Liver (tissue), 9 donors: Measurements from ENCODE around the gene PRRX1. TPM values are rescaled to one million over a fixed set of nuclear protein-coding genes. Genes with fewer than 3 reads are reported as not detected.
A peak's percentile ranks its signal among the peaks of the same experiment; 100 is the strongest.

ENCODE experiments used
- DNase-seq: peaks from one replicate; pipeline ENCODE4 v3.0.0-alpha.2; 2017; ENCODE audit warnings: low spot score
- H3K27ac ChIP-seq, 2 donors: one replicate each; pipeline ENCODE4 v1.7.0; 2013; ENCODE audit warnings: inconsistent platforms in 2 of 2, low read length in 2 of 2, control low read depth in 1 of 2, low read depth in 1 of 2, mild to moderate bottlenecking in 1 of 2
- H3K27me3 ChIP-seq, 4 donors: one replicate each; pipeline versions ENCODE4 v1.6.1 to v1.7.0; 2013; ENCODE audit warnings: low read length in 3 of 4, inconsistent platforms in 1 of 4, mild to moderate bottlenecking in 1 of 4, moderate library complexity in 1 of 4; ENCODE audit not compliant: control insufficient read depth in 4 of 4, insufficient read depth in 4 of 4
- H3K36me3 ChIP-seq, 4 donors: one replicate each; pipeline versions ENCODE4 v1.6.1 to v1.7.0; 2013; ENCODE audit warnings: low read length in 3 of 4, mild to moderate bottlenecking in 3 of 4, low read depth in 1 of 4, moderate library complexity in 1 of 4; ENCODE audit not compliant: control insufficient read depth in 4 of 4, insufficient read depth in 3 of 4
- H3K4me1 ChIP-seq, 4 donors: one replicate each; pipeline versions ENCODE4 v1.6.1 to v1.7.0; 2013; ENCODE audit warnings: low read length in 3 of 4, mild to moderate bottlenecking in 3 of 4, moderate library complexity in 1 of 4; ENCODE audit not compliant: control insufficient read depth in 4 of 4, insufficient read depth in 4 of 4
- H3K4me3 ChIP-seq, 3 donors: one replicate each; pipeline versions ENCODE4 v1.6.1 to v1.7.0; 2013; ENCODE audit warnings: low read length in 3 of 3, control low read depth in 1 of 3, low read depth in 1 of 3, mild to moderate bottlenecking in 1 of 3
- H3K9ac ChIP-seq, 2 donors: one replicate each; pipeline ENCODE4 v1.7.0; 2013; ENCODE audit warnings: low read length in 2 of 2, mild to moderate bottlenecking in 2 of 2, moderate library complexity in 2 of 2, control low read depth in 1 of 2, low read depth in 1 of 2
- H3K9me3 ChIP-seq, 4 donors: one replicate each; pipeline versions ENCODE4 v1.6.1 to v1.7.0; 2013; ENCODE audit warnings: low read length in 3 of 4; ENCODE audit not compliant: control insufficient read depth in 4 of 4
- EGR1 ChIP-seq, 2 donors: IDR thresholded peaks; 2 replicates each; pipeline ENCODE4 v1.6.1; 2016 to 2018; ENCODE audit warnings: antibody characterized with exemption in 2 of 2, low read depth in 2 of 2
- FOXA2 ChIP-seq: IDR thresholded peaks from 2 replicates; pipeline ENCODE4 v1.6.1; 2016; ENCODE audit warnings: antibody characterized with exemption
- GABPA ChIP-seq, 2 donors: IDR thresholded peaks in 1 of 2; conservative IDR thresholded peaks in 1 of 2; 2 replicates each; pipeline ENCODE4 v1.6.1; 2016; ENCODE audit warnings: antibody characterized with exemption in 2 of 2, mild to moderate bottlenecking in 1 of 2, moderate library complexity in 1 of 2
- HNF4A ChIP-seq, 2 donors: conservative IDR thresholded peaks; 2 replicates each; pipeline ENCODE4 v1.6.1; 2016; ENCODE audit warnings: antibody characterized with exemption in 2 of 2, mild to moderate bottlenecking in 2 of 2
- JUND ChIP-seq, 2 donors: IDR thresholded peaks; 2 replicates each; pipeline ENCODE4 v1.6.1; 2016; ENCODE audit warnings: antibody characterized with exemption in 2 of 2
- RXRA ChIP-seq, 2 donors: IDR thresholded peaks; 2 replicates each; pipeline ENCODE4 v1.6.1; 2017 to 2018; ENCODE audit warnings: antibody characterized with exemption in 2 of 2, mild to moderate bottlenecking in 1 of 2
- SP1 ChIP-seq: IDR thresholded peaks from 2 replicates; pipeline ENCODE4 v1.6.1; 2018; ENCODE audit warnings: antibody characterized with exemption, mild to moderate bottlenecking
- TAF1 ChIP-seq: conservative IDR thresholded peaks from 2 replicates; pipeline ENCODE4 v1.6.1; 2016; ENCODE audit warnings: antibody characterized with exemption, mild to moderate bottlenecking
- YY1 ChIP-seq: IDR thresholded peaks from 2 replicates; pipeline ENCODE4 v1.6.1; 2016; ENCODE audit warnings: antibody characterized with exemption, mild to moderate bottlenecking
- WGBS: extraction: QIAGEN DNeasy Blood & Tissue Kit; methylation state at CpG from one replicate; pipeline ENCODE4 v1.1.7; 2013; 5-methylcytosine and 5-hydroxymethylcytosine counted together
- polyA plus RNA-seq, 2 donors: library from polyadenylated mRNA; stranded (reverse) in 1 of 2; unstranded in 1 of 2; fragments of 200-250 nt in 1 of 2; fragments of >200 nt in 1 of 2; fragmentation: Nextera tagmentation in 1 of 2; extraction: Ambion mirVana in 1 of 2; gene quantifications; one replicate each; pipeline versions ENCODE4 v1.2.1 to v1.2.3, GENCODE V29; 2013 to 2015
- total RNA-seq, 2 donors: library from RNA; depleted of rRNA; stranded (reverse); fragments of >200 nt; gene quantifications; one replicate each; pipeline ENCODE4 v1.2.3, GENCODE V29; 2014
- TF ChIP-seq, protein P1 (sequence below): IDR thresholded peaks from 2 replicates; pipeline ENCODE4 v1.6.1; 2016; ENCODE audit warnings: antibody characterized with exemption
- TF ChIP-seq, protein P2 (sequence below): IDR thresholded peaks from 2 replicates; pipeline ENCODE4 v1.6.1; 2016; ENCODE audit warnings: antibody characterized with exemption, mild to moderate bottlenecking
- TF ChIP-seq, protein P3 (sequence below): IDR thresholded peaks from 2 replicates; pipeline ENCODE4 v1.6.1; 2016; ENCODE audit warnings: antibody characterized with exemption
- donor health status: healthy.
- donor health status: healthy.
- donor health status: healthy.
- donor health status: healthy.
- donor health status: healthy.

Gene PRRX1
- total and polyA plus RNA-seq, 4 donors, result under 0.01 to 0.37 (median 0.25) TPM; not detected in 1

DNA sequence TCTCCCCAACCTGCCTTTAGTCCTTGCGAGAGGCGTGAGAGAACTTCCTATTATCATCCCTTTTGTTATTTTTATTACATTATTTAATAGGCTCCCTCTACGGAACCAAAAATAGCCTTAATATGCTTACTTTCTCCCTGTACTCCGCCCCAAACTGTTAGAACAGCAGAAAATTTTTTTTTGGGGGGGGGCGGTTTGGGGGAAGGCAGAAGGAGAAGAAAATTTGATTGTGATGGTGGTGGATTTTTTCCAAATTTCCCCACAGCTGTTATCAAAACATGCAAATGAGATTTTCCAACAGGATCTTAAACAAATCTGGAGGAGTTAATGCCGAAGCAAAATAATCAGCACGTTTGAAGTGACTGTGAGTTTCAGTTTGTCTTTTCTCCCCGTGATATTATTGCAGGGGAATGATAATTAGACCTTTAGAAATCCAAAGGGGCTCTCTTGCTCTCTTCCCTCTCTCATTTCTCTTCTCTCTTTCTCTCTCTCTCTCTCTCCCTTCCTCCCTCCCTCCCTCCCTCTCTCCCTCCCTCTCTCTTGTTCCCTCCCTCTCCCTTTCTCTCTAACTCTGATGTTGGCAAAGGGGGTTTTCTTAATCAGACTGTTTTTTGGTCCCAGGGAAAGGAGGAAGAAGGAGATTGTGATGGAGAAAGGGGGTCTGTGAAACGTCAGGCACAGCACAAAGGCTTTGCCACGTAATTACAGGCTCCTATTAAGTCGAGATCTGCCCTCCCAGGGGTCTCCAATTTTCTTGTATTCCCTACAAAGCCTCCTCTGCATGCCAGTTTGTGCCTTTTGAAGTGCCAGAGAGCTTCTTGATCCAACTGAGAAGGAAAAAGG is 1.1 kb upstream of the PRRX1 start:
- no peak for TF ChIP-seq EGR1 (IDR thresholded peaks at IDR 0.05; ENCODE audit: low read depth in 2 of 2)
- no peak for TF ChIP-seq YY1
- no peak for TF ChIP-seq HNF4A (conservative IDR thresholded peaks at IDR 0.05)
- no peak for TF ChIP-seq RXRA (IDR thresholded peaks at IDR 0.05)
- no peak for TF ChIP-seq TAF1
- TF ChIP-seq, protein P1, sequence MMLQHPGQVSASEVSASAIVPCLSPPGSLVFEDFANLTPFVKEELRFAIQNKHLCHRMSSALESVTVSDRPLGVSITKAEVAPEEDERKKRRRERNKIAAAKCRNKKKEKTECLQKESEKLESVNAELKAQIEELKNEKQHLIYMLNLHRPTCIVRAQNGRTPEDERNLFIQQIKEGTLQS, result no peak
- TF ChIP-seq FOXA2, result no peak
- TF ChIP-seq SP1, result no peak
- peak overlapping the region in 1 of 3 donors; percentile 15 for H3K4me3 ChIP-seq
- H3K9ac ChIP-seq, result no peak overlapping the region
- H3K27me3 ChIP-seq, result peaks cover 9 to 21% (median 15%) of the 10 kb centered on the region in 4 donors
- no peak for DNase-seq
- peaks cover 9 to 23% (median 17%) of the 10 kb centered on the region in 4 donors for H3K4me1 ChIP-seq
- WGBS, result 5% methylated on average over 11 of the region's 11 CpGs
- no peaks in the 10 kb centered on the region for H3K36me3 ChIP-seq
- no peak overlapping the region for H3K27ac ChIP-seq
- no peaks in the 10 kb centered on the region for H3K9me3 ChIP-seq

DNA sequence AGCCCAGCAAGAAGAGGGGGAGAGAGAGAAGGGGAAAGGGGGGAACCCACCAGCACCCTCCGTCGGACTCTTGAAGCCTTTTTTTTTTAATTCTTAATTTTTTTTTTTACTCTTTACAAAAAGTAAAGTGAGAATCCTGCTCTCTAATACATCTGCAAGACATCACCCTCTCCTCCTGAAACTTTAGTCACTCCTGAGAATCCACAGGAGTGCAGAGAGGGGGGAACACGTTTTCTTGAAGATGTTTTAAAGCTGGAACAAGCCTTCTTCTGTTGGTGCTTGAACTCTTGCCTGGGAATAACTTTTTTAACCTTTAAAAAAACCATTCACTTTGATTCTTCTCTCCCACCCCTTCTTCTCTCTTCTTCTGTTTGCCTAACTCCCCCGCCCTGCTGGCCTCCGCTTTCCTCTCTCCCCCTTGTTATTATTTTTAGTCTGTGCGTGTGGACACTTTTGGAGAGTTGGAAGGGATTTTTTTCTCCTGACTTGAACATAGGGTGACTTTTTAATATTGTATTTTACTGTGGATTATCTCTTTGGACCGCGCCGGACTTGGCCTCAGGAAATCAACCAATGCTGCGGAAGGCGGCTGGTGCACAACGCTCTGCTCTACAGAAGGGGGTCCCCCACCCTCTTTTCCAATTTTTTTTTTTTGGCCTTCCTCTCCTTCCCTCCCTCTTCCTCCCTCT is 383 bp upstream of the PRRX1 start:
- peak overlapping the region in 1 of 3 donors; percentile 30 for H3K4me3 ChIP-seq
- H3K36me3 ChIP-seq, result no peaks in the 10 kb centered on the region
- peaks cover 9 to 25% (median 17%) of the 10 kb centered on the region in 4 donors for H3K4me1 ChIP-seq
- 7% methylated on average over 12 of the region's 12 CpGs for WGBS
- no peak for DNase-seq
- H3K27ac ChIP-seq, result no peak overlapping the region
- no peak overlapping the region for H3K9ac ChIP-seq
- H3K9me3 ChIP-seq, result no peaks in the 10 kb centered on the region
- TF ChIP-seq, protein P2, sequence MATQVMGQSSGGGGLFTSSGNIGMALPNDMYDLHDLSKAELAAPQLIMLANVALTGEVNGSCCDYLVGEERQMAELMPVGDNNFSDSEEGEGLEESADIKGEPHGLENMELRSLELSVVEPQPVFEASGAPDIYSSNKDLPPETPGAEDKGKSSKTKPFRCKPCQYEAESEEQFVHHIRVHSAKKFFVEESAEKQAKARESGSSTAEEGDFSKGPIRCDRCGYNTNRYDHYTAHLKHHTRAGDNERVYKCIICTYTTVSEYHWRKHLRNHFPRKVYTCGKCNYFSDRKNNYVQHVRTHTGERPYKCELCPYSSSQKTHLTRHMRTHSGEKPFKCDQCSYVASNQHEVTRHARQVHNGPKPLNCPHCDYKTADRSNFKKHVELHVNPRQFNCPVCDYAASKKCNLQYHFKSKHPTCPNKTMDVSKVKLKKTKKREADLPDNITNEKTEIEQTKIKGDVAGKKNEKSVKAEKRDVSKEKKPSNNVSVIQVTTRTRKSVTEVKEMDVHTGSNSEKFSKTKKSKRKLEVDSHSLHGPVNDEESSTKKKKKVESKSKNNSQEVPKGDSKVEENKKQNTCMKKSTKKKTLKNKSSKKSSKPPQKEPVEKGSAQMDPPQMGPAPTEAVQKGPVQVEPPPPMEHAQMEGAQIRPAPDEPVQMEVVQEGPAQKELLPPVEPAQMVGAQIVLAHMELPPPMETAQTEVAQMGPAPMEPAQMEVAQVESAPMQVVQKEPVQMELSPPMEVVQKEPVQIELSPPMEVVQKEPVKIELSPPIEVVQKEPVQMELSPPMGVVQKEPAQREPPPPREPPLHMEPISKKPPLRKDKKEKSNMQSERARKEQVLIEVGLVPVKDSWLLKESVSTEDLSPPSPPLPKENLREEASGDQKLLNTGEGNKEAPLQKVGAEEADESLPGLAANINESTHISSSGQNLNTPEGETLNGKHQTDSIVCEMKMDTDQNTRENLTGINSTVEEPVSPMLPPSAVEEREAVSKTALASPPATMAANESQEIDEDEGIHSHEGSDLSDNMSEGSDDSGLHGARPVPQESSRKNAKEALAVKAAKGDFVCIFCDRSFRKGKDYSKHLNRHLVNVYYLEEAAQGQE, result no peak
- TF ChIP-seq, protein P3, sequence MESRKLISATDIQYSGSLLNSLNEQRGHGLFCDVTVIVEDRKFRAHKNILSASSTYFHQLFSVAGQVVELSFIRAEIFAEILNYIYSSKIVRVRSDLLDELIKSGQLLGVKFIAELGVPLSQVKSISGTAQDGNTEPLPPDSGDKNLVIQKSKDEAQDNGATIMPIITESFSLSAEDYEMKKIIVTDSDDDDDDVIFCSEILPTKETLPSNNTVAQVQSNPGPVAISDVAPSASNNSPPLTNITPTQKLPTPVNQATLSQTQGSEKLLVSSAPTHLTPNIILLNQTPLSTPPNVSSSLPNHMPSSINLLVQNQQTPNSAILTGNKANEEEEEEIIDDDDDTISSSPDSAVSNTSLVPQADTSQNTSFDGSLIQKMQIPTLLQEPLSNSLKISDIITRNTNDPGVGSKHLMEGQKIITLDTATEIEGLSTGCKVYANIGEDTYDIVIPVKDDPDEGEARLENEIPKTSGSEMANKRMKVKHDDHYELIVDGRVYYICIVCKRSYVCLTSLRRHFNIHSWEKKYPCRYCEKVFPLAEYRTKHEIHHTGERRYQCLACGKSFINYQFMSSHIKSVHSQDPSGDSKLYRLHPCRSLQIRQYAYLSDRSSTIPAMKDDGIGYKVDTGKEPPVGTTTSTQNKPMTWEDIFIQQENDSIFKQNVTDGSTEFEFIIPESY, result no peak
- TF ChIP-seq TAF1 (no peak), GABPA (IDR thresholded peaks at IDR 0.05 in 1 of 2, conservative IDR thresholded peaks at IDR 0.05 in 1 of 2) (no peak), SP1 (no peak), JUND (IDR thresholded peaks at IDR 0.05) (no peak), RXRA (IDR thresholded peaks at IDR 0.05) (no peak)
- H3K27me3 ChIP-seq, result peaks cover 9 to 23% (median 15%) of the 10 kb centered on the region in 4 donors
